GM19035 (cell line): ENCODE data around the gene KRT20.
"Not testable (repeated sequence)": the region's sequence is repeated elsewhere in the genome, so short reads cannot be mapped to it uniquely, and the experiment has no call there.

Experiments
- ATAC-seq: cut with Tn5 transposase; IDR thresholded peaks from one replicate; pipeline ENCODE4 v1.9.1; 2021; ENCODE audit not compliant: unreplicated experiment

Gene KRT20

GRCh38 chr17:40884708-40885512 is at the start of gene KRT20:
Gene KRT20, minus strand, starts transcription at chr17:40885242. Its CDS starts 57 bp downstream, at chr17:40885185.
- ATAC-seq = no peak

GRCh38 chr17:40932608-40933007 is 47.6 kb upstream of the KRT20 start:
- no peak for ATAC-seq

GRCh38 chr17:40931311-40931710 is 46.3 kb upstream of the KRT20 start:
- no peak for ATAC-seq

- ATAC-seq = no peak
Observed at GRCh38 chr17:40926341-40926740, 41.3 kb upstream of the KRT20 start.

GRCh38 chr17:40922239-40922638 is 37.2 kb upstream of the KRT20 start:
- ATAC-seq = no peak

- no peak for ATAC-seq
Observed at GRCh38 chr17:40921026-40921425, 36.0 kb upstream of the KRT20 start.

- not testable (repeated sequence) for ATAC-seq
Observed at GRCh38 chr17:40917116-40917515, 32.1 kb upstream of the KRT20 start.

GRCh38 chr17:40916366-40916765 is 31.3 kb upstream of the KRT20 start:
- ATAC-seq = no peak

GRCh38 chr17:40915721-40916256 is 30.7 kb upstream of the KRT20 start:
- no peak for ATAC-seq

GRCh38 chr17:40915199-40915661 is 30.2 kb upstream of the KRT20 start:
- no peak for ATAC-seq

GRCh38 chr17:40914075-40914855 is 29.2 kb upstream of the KRT20 start:
- ATAC-seq = no peak

- no peak for ATAC-seq
Observed at GRCh38 chr17:40912486-40913210, 27.6 kb upstream of the KRT20 start.

GRCh38 chr17:40910441-40910841 is 25.4 kb upstream of the KRT20 start:
- ATAC-seq = no peak

GRCh38 chr17:40909755-40910154 is 24.7 kb upstream of the KRT20 start:
- ATAC-seq = no peak

GRCh38 chr17:40909351-40909750 is 24.3 kb upstream of the KRT20 start:
- ATAC-seq = no peak

GRCh38 chr17:40906613-40907012 is 21.6 kb upstream of the KRT20 start:
- ATAC-seq = no peak

- ATAC-seq = no peak
Observed at GRCh38 chr17:40905370-40905769, 20.3 kb upstream of the KRT20 start.

- no peak for ATAC-seq
Observed at GRCh38 chr17:40903129-40903847, 18.2 kb upstream of the KRT20 start.

- no peak for ATAC-seq
Observed at GRCh38 chr17:40902498-40902897, 17.5 kb upstream of the KRT20 start.

GRCh38 chr17:40901981-40902474 is 17.0 kb upstream of the KRT20 start:
- ATAC-seq = no peak
